ENCODE data around the gene EPHB2.

GRCh38 chr1:22879445-22879844, 168.8 kb downstream of the EPHB2 start:
- TF ChIP-seq CTCF (IDR thresholded peaks at IDR 0.05; ENCODE audit: low read depth, low read length) (no peak), POLR2A (IDR thresholded peaks at IDR 0.05; ENCODE audit: extremely low read depth, insufficient read length) (no peak), MAX (IDR thresholded peaks at IDR 0.05; ENCODE audit: low read depth, low read length) (no peak), MYC (IDR thresholded peaks at IDR 0.05; ENCODE audit: low read depth, low read length) (no peak)
